K562 (cell line): ENCODE data around the gene IRF2BP1. TPM values are rescaled to one million over a fixed set of nuclear protein-coding genes. Genes with fewer than 3 reads are reported as not detected.

Source experiments
- ATAC-seq: fragments of 200-7000 bp; cut with Tn5 transposase; 3 replicates; pipeline ENCODE4 v1.9.1; 2020; ENCODE audit warnings: moderate library complexity
- BruUV-seq: library from RNA; stranded (reverse); fragments of 400-500 nt; replicated peaks from 2 replicates; lab custom pipeline; 2021; lab: Mats Ljungman, UMichigan
- CTCF ChIA-PET: fragments of 300-600 bp; formaldehyde crosslinking; extraction: SDS; loops from one replicate; lab custom pipeline; 2021; ENCODE audit warnings: low intra/inter-chr PET ratio; lab: Yijun Ruan, JAX
- POLR2A ChIA-PET: fragments of 300-600, 350-650 bp; sonication (Branson Sonifier 250); formaldehyde crosslinking; extraction: SDS; loops from one replicate; lab custom pipeline; 2021; ENCODE audit warnings: antibody characterized with exemption, inconsistent platforms; lab: Yijun Ruan, JAX
- DNase-seq, 4 experiments: peaks; one replicate each; pipeline versions ENCODE4 v3.0.0 to v3.0.0-alpha.2; 2011 to 2018; ENCODE audit warnings: low spot score in 3 of 4, mixed read lengths in 3 of 4; ENCODE audit errors: extremely low read depth in 1 of 4
- FAIRE-seq: peaks from 2 replicates; lab custom pipeline; 2011; peaks lifted over from hg19 to GRCh38; lab: Jason Lieb, UNC
- H2AFZ ChIP-seq: 2 replicates; pipeline ENCODE4 v1.6.0; 2011; ENCODE audit warnings: low read depth, low read length, control low read depth, inconsistent platforms
- H3K27ac ChIP-seq: fragments of 200-600 bp; 3 replicates; pipeline ENCODE4 v1.8.0; 2011; ENCODE audit warnings: low read depth, mild to moderate bottlenecking, control low read depth, inconsistent platforms, low read length, moderate library complexity, mixed read lengths; ENCODE audit errors: extremely low read depth
- H3K27me3 ChIP-seq, 2 experiments: fragments of 300-600 bp in 1 of 2; 2 replicates in 1 of 2; 3 replicates in 1 of 2; pipeline versions ENCODE4 v1.6.0 to v1.8.0; 2011; ENCODE audit warnings: inconsistent platforms in 2 of 2, low read length in 2 of 2, mild to moderate bottlenecking in 1 of 2, mixed read lengths in 1 of 2, moderate library complexity in 1 of 2; ENCODE audit not compliant: control insufficient read depth in 2 of 2, insufficient read depth in 2 of 2
- H3K36me3 ChIP-seq: fragments of 300-600 bp; 3 replicates; pipeline ENCODE4 v1.8.0; 2011; ENCODE audit warnings: mild to moderate bottlenecking, low read length, inconsistent platforms; ENCODE audit not compliant: control insufficient read depth, insufficient read depth
- H3K4me1 ChIP-seq, 2 experiments: fragments of 200-600 bp in 1 of 2; replicated peaks in 1 of 2; 2 replicates in 1 of 2; 3 replicates in 1 of 2; pipeline versions ENCODE4 v1.5.1 to v1.8.0; 2011; ENCODE audit warnings: inconsistent platforms in 2 of 2, low read length in 2 of 2, mild to moderate bottlenecking in 1 of 2, mixed read lengths in 1 of 2, moderate library complexity in 1 of 2; ENCODE audit not compliant: control insufficient read depth in 2 of 2, insufficient read depth in 2 of 2
- H3K4me2 ChIP-seq: 2 replicates; pipeline ENCODE4 v1.6.1; 2011; ENCODE audit warnings: low read length, control low read depth, inconsistent platforms, mixed read lengths; ENCODE audit not compliant: insufficient read depth
- H3K4me3 ChIP-seq: fragments of 200-600 bp; sonication (generic), shearing (Covaris generic); 2 replicates; pipeline ENCODE4 v1.5.1; 2016; ENCODE audit warnings: control low read depth, inconsistent platforms
- H3K79me2 ChIP-seq: fragments of 200-600 bp; 3 replicates; pipeline ENCODE4 v1.8.0; 2011; ENCODE audit warnings: low read length, inconsistent platforms; ENCODE audit not compliant: control insufficient read depth, insufficient read depth
- H3K9ac ChIP-seq, 2 experiments: 2 replicates each; pipeline versions ENCODE4 v1.6.0 to v1.6.1; 2011; ENCODE audit warnings: low read depth in 2 of 2, low read length in 2 of 2, control low read depth in 1 of 2, inconsistent platforms in 1 of 2, mild to moderate bottlenecking in 1 of 2, mixed read lengths in 1 of 2; ENCODE audit not compliant: insufficient read depth in 1 of 2
- H3K9me1 ChIP-seq: one replicate; pipeline ENCODE4 v1.6.0; 2011; ENCODE audit warnings: inconsistent platforms, mild to moderate bottlenecking, low read length, moderate library complexity; ENCODE audit not compliant: control insufficient read depth, insufficient read depth
- H3K9me3 ChIP-seq: replicated peaks from 2 replicates; pipeline ENCODE4 v1.5.1; 2011; ENCODE audit warnings: low read depth, low read length, inconsistent platforms; ENCODE audit not compliant: control insufficient read depth, insufficient read depth
- H4K20me1 ChIP-seq: replicated peaks from 2 replicates; pipeline ENCODE4 v1.6.1; 2011; ENCODE audit warnings: low read length, inconsistent platforms, mixed read lengths; ENCODE audit not compliant: control insufficient read depth, insufficient read depth
- CHCHD3 ChIP-seq: fragments of 250-450 bp; sonication (Bioruptor Pico); IDR thresholded peaks from 2 replicates; pipeline ENCODE4 v2.1.2; 2022; ENCODE audit warnings: mild to moderate bottlenecking
- DIDO1 ChIP-seq: fragments of 450-650 bp; IDR thresholded peaks from 2 replicates; pipeline ENCODE4 v1.6.1; 2016; ENCODE audit warnings: low read depth, missing biosample characterization, missing genetic modification characterization
- FOXA3 ChIP-seq, 2 experiments: fragments of 450-650 bp in 1 of 2; sonication (generic) in 1 of 2; formaldehyde crosslinking; IDR thresholded peaks in 1 of 2; conservative IDR thresholded peaks in 1 of 2; 2 replicates each; pipeline versions ENCODE4 v1.4.0 to v1.8.0; 2020 to 2022; ENCODE audit warnings: mild to moderate bottlenecking in 2 of 2, missing genetic modification reagents in 1 of 2
- GABPA ChIP-seq: fragments of 200-800 bp; sonication (Bioruptor generic); conservative IDR thresholded peaks from 2 replicates; pipeline ENCODE4 v1.6.1; 2016; ENCODE audit warnings: low read depth, missing genetic modification characterization, missing compliant biosample characterization
- PYGO2 ChIP-seq: fragments of 450-650 bp; IDR thresholded peaks from 2 replicates; pipeline ENCODE4 v1.6.1; 2016; ENCODE audit warnings: mild to moderate bottlenecking, missing genetic modification characterization, moderate library complexity, missing compliant biosample characterization
- RFX1 ChIP-seq: fragments of 450-650 bp; IDR thresholded peaks from 2 replicates; pipeline ENCODE4 v1.6.1; 2016; ENCODE audit warnings: mild to moderate bottlenecking, moderate library complexity
- RNF2 ChIP-seq: sonication (generic); IDR thresholded peaks from 2 replicates; pipeline ENCODE4 v1.6.1; 2016
- STAG1 ChIP-seq: sonication (generic); formaldehyde crosslinking; IDR thresholded peaks from 2 replicates; pipeline ENCODE4 v1.5.0; 2020; ENCODE audit warnings: missing genetic modification reagents, borderline replicate concordance
- THRAP3 ChIP-seq: fragments of 450-650 bp; IDR thresholded peaks from 2 replicates; pipeline ENCODE4 v1.6.1; 2016; ENCODE audit warnings: mild to moderate bottlenecking, inconsistent platforms, borderline replicate concordance
- ZFPM2 ChIP-seq: fragments of 250-450 bp; sonication (Bioruptor Pico); IDR thresholded peaks from 2 replicates; pipeline ENCODE4 v1.5.1; 2022; ENCODE audit warnings: mild to moderate bottlenecking
- ZNF143 ChIP-seq: sonication (generic); formaldehyde crosslinking; IDR thresholded peaks from 2 replicates; pipeline ENCODE4 v1.9.0; 2022; ENCODE audit warnings: mild to moderate bottlenecking, missing genetic modification reagents
- ZNF778 ChIP-seq: fragments of 450-650 bp; formaldehyde crosslinking; IDR thresholded peaks from 2 replicates; pipeline ENCODE4 v1.4.0; 2020; ENCODE audit warnings: mild to moderate bottlenecking, moderate library complexity
- WGBS: fragments of 100-300 bp; shearing (Covaris generic); methylation state at CpG from one replicate; pipeline ENCODE4 v1.1.6; 2016; ENCODE audit warnings: low coverage, mixed read lengths; ENCODE audit not compliant: insufficient coverage; ENCODE audit errors: missing lambda C conversion rate; 5-methylcytosine and 5-hydroxymethylcytosine counted together
- in situ Hi-C: fragments of 300-500 bp; cut with MboI; formaldehyde crosslinking; loops from 4 replicates; pipeline ENCODE4 v1.15.0; 2018; ENCODE audit warnings: inconsistent platforms, mixed read lengths
- intact Hi-C: fragments of 100-400 bp; cut with micrococcal nuclease; formaldehyde crosslinking; loops from 2 replicates; pipeline ENCODE4 v1.14.2; 2022
- polyA plus RNA-seq, 8 experiments: library from polyadenylated mRNA; depleted of rRNA in 4 of 8; stranded (reverse) in 5 of 8; unstranded in 3 of 8; fragments of >200 nt; fragmentation: Nextera tagmentation in 2 of 8; fragmentation: Illumina TruSeq in 1 of 8; extraction: Ambion mirVana in 2 of 8; extraction: Trizol in 1 of 8; gene quantifications; 2 replicates each; pipeline versions ENCODE4 v1.2.1 to v1.2.3, GENCODE V29; 2011 to 2014; ENCODE audit warnings: inconsistent platforms in 1 of 8, missing spikeins in 1 of 8
- total RNA-seq, 7 experiments: library from RNA; depleted of rRNA in 6 of 7; stranded (reverse); fragments of >200 nt in 6 of 7; fragmentation: Illumina TruSeq in 2 of 7; extraction: Trizol in 2 of 7; gene quantifications; 2 replicates each; pipeline versions ENCODE4 v1.2.1 to v1.2.3, GENCODE V29; 2011 to 2021; ENCODE audit warnings: low replicate concordance in 1 of 7
- TF ChIP-seq, protein P1 (sequence below): fragments of 450-650 bp; formaldehyde crosslinking; conservative IDR thresholded peaks from 2 replicates; pipeline ENCODE4 v1.4.0; 2022; ENCODE audit warnings: mild to moderate bottlenecking, missing genetic modification characterization
- TF ChIP-seq, protein P2 (sequence below): fragments of 200-800 bp; sonication (Bioruptor generic); IDR thresholded peaks from 2 replicates; pipeline ENCODE4 v1.6.1; 2017; ENCODE audit warnings: missing genetic modification characterization, missing compliant biosample characterization

IRF2BP1 gene
- total and polyA plus RNA-seq, 9 of the 15 experiments (the other 6 are each of a cell fraction or from before 2014, with no cell fraction given) = 0.61 to 35.9 (median 3.5) TPM

DNA sequence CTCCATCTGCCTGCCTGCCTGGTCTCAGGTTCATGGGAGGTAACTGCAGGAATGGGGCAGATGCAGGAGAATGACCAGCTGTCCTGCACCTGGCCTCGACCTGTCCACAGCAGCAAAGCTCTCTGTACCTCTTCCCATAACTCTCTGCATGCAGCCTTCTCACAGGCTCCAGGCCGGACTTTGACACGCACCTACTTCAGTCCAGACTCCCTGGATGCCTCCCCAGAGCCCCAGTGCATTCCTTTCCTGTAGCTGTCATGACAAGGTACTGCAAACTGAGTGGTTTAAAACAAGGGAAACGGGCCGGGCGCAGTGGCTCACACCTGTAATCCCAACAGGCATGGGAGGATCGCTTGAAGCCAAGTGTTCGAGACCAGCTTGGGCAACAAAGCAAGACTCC lies 25.4 kb upstream of the IRF2BP1 start:
- Histone ChIP-seq H4K20me1 (no peaks in the 10 kb centered on the region), H3K9me1 (no peaks in the 10 kb centered on the region), H3K9ac (no peak overlapping the region), H3K79me2 (no peaks in the 10 kb centered on the region), H3K4me3 (no peak overlapping the region), H2AFZ (no peak overlapping the region), H3K4me2 (no peak overlapping the region), H3K4me1 (peaks cover 0 to 9% of the 10 kb centered on the region in 2 experiments; a peak in 2 of 5 replicates), H3K27ac (no peak overlapping the region), H3K27me3 (peaks cover 6 to 16% of the 10 kb centered on the region in 2 experiments; a peak in 3 of 5 replicates), H3K9me3 (no peaks in the 10 kb centered on the region), H3K36me3 (no peaks in the 10 kb centered on the region)
- CTCF ChIA-PET = no interaction called here
- BruUV-seq = no TSS peak
- 12% methylated on average over 7 of the region's 8 CpGs for WGBS
- DNase-seq (no peak), FAIRE-seq (no peak), ATAC-seq (no peak)
- POLR2A ChIA-PET = interaction anchor here (1.0 kb wide), 1 partner anchor 8 kb away, joined by 3 read pairs; no protein-coding TSS in a partner anchor
- TF ChIP-seq GABPA (tag) = no peak
- no peak for TF ChIP-seq ZNF778 (CRISPR knock-in tag)
- TF ChIP-seq, protein P1, sequence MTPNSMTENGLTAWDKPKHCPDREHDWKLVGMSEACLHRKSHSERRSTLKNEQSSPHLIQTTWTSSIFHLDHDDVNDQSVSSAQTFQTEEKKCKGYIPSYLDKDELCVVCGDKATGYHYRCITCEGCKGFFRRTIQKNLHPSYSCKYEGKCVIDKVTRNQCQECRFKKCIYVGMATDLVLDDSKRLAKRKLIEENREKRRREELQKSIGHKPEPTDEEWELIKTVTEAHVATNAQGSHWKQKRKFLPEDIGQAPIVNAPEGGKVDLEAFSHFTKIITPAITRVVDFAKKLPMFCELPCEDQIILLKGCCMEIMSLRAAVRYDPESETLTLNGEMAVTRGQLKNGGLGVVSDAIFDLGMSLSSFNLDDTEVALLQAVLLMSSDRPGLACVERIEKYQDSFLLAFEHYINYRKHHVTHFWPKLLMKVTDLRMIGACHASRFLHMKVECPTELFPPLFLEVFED (CRISPR knock-in tag) = no peak
- no peak for TF ChIP-seq CHCHD3 (CRISPR knock-in tag)
- no peak for TF ChIP-seq RNF2
- TF ChIP-seq FOXA3 (CRISPR knock-in tag; conservative IDR thresholded peaks at IDR 0.05 in 1 of 2, IDR thresholded peaks at IDR 0.05 in 1 of 2) = no peak
- no peak for TF ChIP-seq PYGO2 (tag)
- TF ChIP-seq, protein P2, sequence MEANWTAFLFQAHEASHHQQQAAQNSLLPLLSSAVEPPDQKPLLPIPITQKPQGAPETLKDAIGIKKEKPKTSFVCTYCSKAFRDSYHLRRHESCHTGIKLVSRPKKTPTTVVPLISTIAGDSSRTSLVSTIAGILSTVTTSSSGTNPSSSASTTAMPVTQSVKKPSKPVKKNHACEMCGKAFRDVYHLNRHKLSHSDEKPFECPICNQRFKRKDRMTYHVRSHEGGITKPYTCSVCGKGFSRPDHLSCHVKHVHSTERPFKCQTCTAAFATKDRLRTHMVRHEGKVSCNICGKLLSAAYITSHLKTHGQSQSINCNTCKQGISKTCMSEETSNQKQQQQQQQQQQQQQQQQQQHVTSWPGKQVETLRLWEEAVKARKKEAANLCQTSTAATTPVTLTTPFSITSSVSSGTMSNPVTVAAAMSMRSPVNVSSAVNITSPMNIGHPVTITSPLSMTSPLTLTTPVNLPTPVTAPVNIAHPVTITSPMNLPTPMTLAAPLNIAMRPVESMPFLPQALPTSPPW (CRISPR knock-in tag) = no peak
- no peak for TF ChIP-seq DIDO1 (tag)
- no peak for TF ChIP-seq ZFPM2 (CRISPR knock-in tag)
- no peak for TF ChIP-seq ZNF143 (CRISPR knock-in tag)
- TF ChIP-seq THRAP3 = no peak
- TF ChIP-seq RFX1 = no peak
- no peak for TF ChIP-seq STAG1 (CRISPR knock-in tag)
- intact Hi-C loops (loop anchor here (5.0 kb wide), 1 partner anchor 111 kb away; the partner anchor contains the start of gene PGLYRP1), in situ Hi-C loops (loop anchor here (10.0 kb wide), 1 partner anchor 354 kb away; no protein-coding TSS in a partner anchor)
